ENCODE results near the gene DPP6.

The DPP6 gene

GRCh38 chr7:154937837-154938236 lies 885.6 kb downstream of the DPP6 start:
- DNase-seq (ENCODE audit: extremely low read depth, low read depth): no peak
- no peak for TF ChIP-seq CTCF (IDR thresholded peaks at IDR 0.05; ENCODE audit: low read depth, low read length, missing control alignments)
- no peak overlapping the region for H3K4me3 ChIP-seq (replicated peaks; ENCODE audit: low read depth, low read length)

GRCh38 chr7:154942691-154943090 lies 890.5 kb downstream of the DPP6 start:
- DNase-seq (ENCODE audit: extremely low read depth, low read depth): no peak
- no peak for TF ChIP-seq CTCF (IDR thresholded peaks at IDR 0.05; ENCODE audit: low read depth, low read length, missing control alignments)
- H3K4me3 ChIP-seq (replicated peaks; ENCODE audit: low read depth, low read length): no peak overlapping the region
